OCI-LY7 (cell line): Measurements from ENCODE around the gene XYLT1.

Source experiments
- CTCF ChIP-seq: fragments of 200-600 bp; sonication (generic); conservative IDR thresholded peaks from 2 replicates; pipeline ENCODE4 v1.5.1; 2014; ENCODE audit warnings: mild to moderate bottlenecking, antibody characterized with exemption, low read length, moderate library complexity, mixed read lengths
- EZH2phosphoT487 ChIP-seq: fragments of 200-600 bp; sonication (generic); IDR thresholded peaks from 2 replicates; pipeline ENCODE4 v1.6.1; 2018; ENCODE audit warnings: low read depth, borderline replicate concordance, mild to moderate bottlenecking, mixed run types, antibody characterized with exemption, low read length, moderate library complexity, mixed read lengths

GRCh38 chr16:17222871-17223401 lies 247.8 kb downstream of the XYLT1 start:
- TF ChIP-seq CTCF = no peak
- TF ChIP-seq EZH2phosphoT487 = no peak
